ENCODE results near the gene UBA52. TPM values are rescaled to one million over a fixed set of nuclear protein-coding genes. Genes with fewer than 3 reads are reported as not detected.

UBA52 gene
- total RNA-seq, 1 experiment from 2014 or later: 1,265 TPM

DNA sequence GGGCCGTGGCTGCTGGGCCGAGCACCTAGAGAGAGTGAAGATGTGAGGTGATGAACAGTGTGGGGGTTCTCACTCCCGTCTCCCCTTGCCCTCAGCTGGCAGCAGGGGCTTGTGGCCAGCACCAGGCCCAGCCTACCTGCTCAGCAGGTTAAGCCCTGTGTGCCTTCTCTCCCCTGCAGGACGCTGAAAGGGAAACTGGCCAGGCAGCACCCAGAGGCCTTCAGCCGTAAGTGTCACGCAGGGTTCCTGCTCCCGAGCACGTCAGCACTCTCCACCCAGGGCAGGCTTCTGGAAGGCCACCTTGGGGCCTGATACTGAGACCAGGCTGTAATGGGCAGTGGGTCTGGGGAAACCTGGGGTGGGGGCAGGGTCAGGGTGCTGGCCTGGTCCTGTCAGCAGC lies 4.7 kb upstream of the UBA52 start:
- H2BK12ac ChIP-seq (ENCODE audit: insufficient read length, low read depth, low read length): no peak overlapping the region
- H4K20me1 ChIP-seq (ENCODE audit: control insufficient read depth, insufficient read depth, insufficient read length): no peaks in the 10 kb centered on the region
- H3K18ac ChIP-seq (ENCODE audit: insufficient read length, low read depth, low read length): no peak overlapping the region
- no peak overlapping the region for H2AFZ ChIP-seq (ENCODE audit: low read length)
- DNase-seq: no peak
- no peak overlapping the region for H3K4ac ChIP-seq (ENCODE audit: low read depth, low read length)
- H4K8ac ChIP-seq (replicated peaks; ENCODE audit: insufficient read length, low read depth, low read length): no peak overlapping the region
- no peak overlapping the region for H3K14ac ChIP-seq (ENCODE audit: insufficient read depth, low read length)
- H4K5ac ChIP-seq (ENCODE audit: insufficient read length, low read depth, low read length): no peak overlapping the region
- no peak overlapping the region for H4K91ac ChIP-seq (ENCODE audit: insufficient read length, low read depth, low read length)
- H3K9me3 ChIP-seq (ENCODE audit: control insufficient read depth, low read depth, low read length): no peaks in the 10 kb centered on the region
- H3K4me1 Mint-ChIP-seq: peaks cover 3% of the 10 kb centered on the region in 2 experiments; a peak in 2 of 4 replicates
- H2AK5ac ChIP-seq (ENCODE audit: insufficient read length, low read length): no peak overlapping the region
- H3K4me3 Mint-ChIP-seq: no peak overlapping the region
- H3K79me1 ChIP-seq (ENCODE audit: insufficient read depth, low read depth, low read length, poor library complexity, severe bottlenecking): no peaks in the 10 kb centered on the region
- H3K27ac ChIP-seq (ENCODE audit: insufficient read length, low read depth, low read length): no peak overlapping the region
- no peak overlapping the region for H3K23ac ChIP-seq (ENCODE audit: insufficient read length, low read depth, low read length)
- no peaks in the 10 kb centered on the region for H3K27me3 Mint-ChIP-seq (ENCODE audit: low read depth)
- no peaks in the 10 kb centered on the region for H3K9me3 Mint-ChIP-seq
- peaks cover 4% of the 10 kb centered on the region for H3K23me2 ChIP-seq (ENCODE audit: insufficient read length, low read depth, low read length, poor library complexity, severe bottlenecking)
- H2BK20ac ChIP-seq (ENCODE audit: low read depth, low read length, poor library complexity, severe bottlenecking): no peak overlapping the region
- WGBS (ENCODE audit: extremely low coverage, insufficient read length, low lambda C conversion rate): no CpG with 5 or more reads among the region's 8 CpGs
- H2BK15ac ChIP-seq (ENCODE audit: low read depth, low read length): no peak overlapping the region
- H2BK120ac ChIP-seq (ENCODE audit: low read depth, low read length, poor library complexity, severe bottlenecking): no peak overlapping the region
- peaks cover 38 to 84% (median 72%) of the 10 kb centered on the region in 3 experiments for H3K36me3 Mint-ChIP-seq (ENCODE audit: insufficient read depth in 1 of 3, low read depth in 3 of 3)
- no peak overlapping the region for H2BK5ac ChIP-seq (ENCODE audit: insufficient read length, low read length)
- H3K56ac ChIP-seq (ENCODE audit: insufficient read length, low read depth, low read length): no peak overlapping the region
- no peaks in the 10 kb centered on the region for H3K4me1 ChIP-seq (ENCODE audit: insufficient read depth, low read length)
- no peak overlapping the region for H3K4me2 ChIP-seq (ENCODE audit: insufficient read depth, insufficient read length, low read length)
- H3K27me3 ChIP-seq (ENCODE audit: insufficient read depth, low read length): no peaks in the 10 kb centered on the region
- no peak overlapping the region for H3T11ph ChIP-seq (ENCODE audit: low read length)
- H3K27ac Mint-ChIP-seq: no peak overlapping the region
- TF ChIP-seq, protein P1, sequence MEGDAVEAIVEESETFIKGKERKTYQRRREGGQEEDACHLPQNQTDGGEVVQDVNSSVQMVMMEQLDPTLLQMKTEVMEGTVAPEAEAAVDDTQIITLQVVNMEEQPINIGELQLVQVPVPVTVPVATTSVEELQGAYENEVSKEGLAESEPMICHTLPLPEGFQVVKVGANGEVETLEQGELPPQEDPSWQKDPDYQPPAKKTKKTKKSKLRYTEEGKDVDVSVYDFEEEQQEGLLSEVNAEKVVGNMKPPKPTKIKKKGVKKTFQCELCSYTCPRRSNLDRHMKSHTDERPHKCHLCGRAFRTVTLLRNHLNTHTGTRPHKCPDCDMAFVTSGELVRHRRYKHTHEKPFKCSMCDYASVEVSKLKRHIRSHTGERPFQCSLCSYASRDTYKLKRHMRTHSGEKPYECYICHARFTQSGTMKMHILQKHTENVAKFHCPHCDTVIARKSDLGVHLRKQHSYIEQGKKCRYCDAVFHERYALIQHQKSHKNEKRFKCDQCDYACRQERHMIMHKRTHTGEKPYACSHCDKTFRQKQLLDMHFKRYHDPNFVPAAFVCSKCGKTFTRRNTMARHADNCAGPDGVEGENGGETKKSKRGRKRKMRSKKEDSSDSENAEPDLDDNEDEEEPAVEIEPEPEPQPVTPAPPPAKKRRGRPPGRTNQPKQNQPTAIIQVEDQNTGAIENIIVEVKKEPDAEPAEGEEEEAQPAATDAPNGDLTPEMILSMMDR (conservative IDR thresholded peaks at IDR 0.05): no peak
- H3K79me2 ChIP-seq (ENCODE audit: insufficient read depth, low read length): peaks cover under 1% of the 10 kb centered on the region; the same call in 1 of the 2 replicates
- no peak overlapping the region for H3K9ac ChIP-seq (ENCODE audit: extremely low read depth, insufficient read length, low read length)

Measured in H9 (cell line).